HL-60 (cell line): ENCODE measurements around the gene LKAAEAR1.

Experiments used
- DNase-seq, 2 experiments: peaks; one replicate each; pipeline ENCODE4 v3.0.0-alpha.2; 2010 to 2020; ENCODE audit warnings: low read depth in 1 of 2, low spot score in 1 of 2
- H3K27ac ChIP-seq: fragments of 250-450 bp; sonication (Bioruptor Pico); replicated peaks from 2 replicates; pipeline ENCODE4 v1.5.1; 2020; ENCODE audit warnings: mild to moderate bottlenecking, moderate library complexity
- H3K27me3 ChIP-seq: fragments of 250-450 bp; sonication (Bioruptor Pico); 2 replicates; pipeline ENCODE4 v1.5.1; 2021; ENCODE audit warnings: mild to moderate bottlenecking, moderate library complexity; ENCODE audit not compliant: insufficient read depth, poor library complexity, severe bottlenecking
- H3K4me3 ChIP-seq: replicated peaks from 2 replicates; pipeline ENCODE4 v1.5.1; 2011; ENCODE audit warnings: mild to moderate bottlenecking, control low read depth, low read length; ENCODE audit not compliant: insufficient read depth
- CTCF ChIP-seq: IDR thresholded peaks from one replicate; pipeline ENCODE4 v1.5.1; 2011; ENCODE audit warnings: low read length, control low read depth, inconsistent platforms; ENCODE audit not compliant: insufficient read depth
- GABPA ChIP-seq: IDR thresholded peaks from 2 replicates; pipeline ENCODE4 v1.6.1; 2012; ENCODE audit warnings: low read depth
- POLR2AphosphoS5 ChIP-seq: IDR thresholded peaks from 2 replicates; pipeline ENCODE4 v1.6.1; 2012; ENCODE audit warnings: low read depth
- REST ChIP-seq: IDR thresholded peaks from 2 replicates; pipeline ENCODE4 v1.6.1; 2012; ENCODE audit warnings: low read depth; ENCODE audit not compliant: insufficient replicate concordance
- SPI1 ChIP-seq: IDR thresholded peaks from 2 replicates; pipeline ENCODE4 v1.6.1; 2012; ENCODE audit warnings: low read depth, mild to moderate bottlenecking, borderline replicate concordance

Gene LKAAEAR1

DNA sequence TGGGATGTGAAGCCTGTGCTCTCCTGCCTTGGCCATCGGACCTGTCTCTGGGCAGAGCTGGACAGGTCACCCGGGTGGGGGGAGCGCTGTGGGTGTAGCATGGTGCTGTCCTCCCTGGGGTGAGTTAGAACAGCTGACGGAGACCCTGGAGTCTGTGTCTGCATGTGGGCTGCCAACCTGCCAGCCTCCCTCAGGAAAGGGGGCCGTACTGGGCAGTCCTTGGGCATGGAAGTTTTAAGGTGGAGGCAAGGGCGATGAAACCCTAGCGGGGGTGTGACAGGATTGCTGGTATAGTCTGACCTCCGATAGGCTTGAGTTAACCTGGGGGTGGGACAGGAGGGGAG is 37.2 kb downstream of the LKAAEAR1 start:
- no peak for TF ChIP-seq CTCF
- no peak for TF ChIP-seq REST
- TF ChIP-seq POLR2AphosphoS5: no peak
- no peak for TF ChIP-seq GABPA
- TF ChIP-seq SPI1: no peak
- Histone ChIP-seq H3K27me3 (peaks cover 23% of the 10 kb centered on the region), H3K27ac (no peak overlapping the region), H3K4me3 (no peak overlapping the region)
- DNase-seq: no peak

GRCh38 chr20:64045346-64046011 is 38.7 kb downstream of the LKAAEAR1 start:
- no peak for TF ChIP-seq POLR2AphosphoS5
- TF ChIP-seq REST: no peak
- TF ChIP-seq SPI1: no peak
- TF ChIP-seq GABPA: no peak
- TF ChIP-seq CTCF: no peak
- H3K27me3 ChIP-seq: peaks cover 23% of the 10 kb centered on the region
- H3K4me3 ChIP-seq: no peak overlapping the region
- no peak for DNase-seq
- H3K27ac ChIP-seq: no peak overlapping the region

- Histone ChIP-seq H3K27me3 (peaks cover 16% of the 10 kb centered on the region), H3K4me3 (no peak overlapping the region), H3K27ac (no peak overlapping the region)
- no peak for DNase-seq
- TF ChIP-seq CTCF (no peak), GABPA (no peak), SPI1 (no peak), POLR2AphosphoS5 (no peak), REST (no peak)
These were observed 39.5 kb downstream of the LKAAEAR1 start for GRCh38 chr20:64044484-64045247.
